Measurements from ENCODE around the gene PTPRD. TPM values are rescaled to one million over a fixed set of nuclear protein-coding genes. Genes with fewer than 3 reads are reported as not detected.
"Not testable (repeated sequence)": the region's sequence is repeated elsewhere in the genome, so short reads cannot be mapped to it uniquely, and the experiment has no call there.

PTPRD gene
- total RNA-seq, 1 experiment from 2014 or later, result 1.8 TPM

DNA sequence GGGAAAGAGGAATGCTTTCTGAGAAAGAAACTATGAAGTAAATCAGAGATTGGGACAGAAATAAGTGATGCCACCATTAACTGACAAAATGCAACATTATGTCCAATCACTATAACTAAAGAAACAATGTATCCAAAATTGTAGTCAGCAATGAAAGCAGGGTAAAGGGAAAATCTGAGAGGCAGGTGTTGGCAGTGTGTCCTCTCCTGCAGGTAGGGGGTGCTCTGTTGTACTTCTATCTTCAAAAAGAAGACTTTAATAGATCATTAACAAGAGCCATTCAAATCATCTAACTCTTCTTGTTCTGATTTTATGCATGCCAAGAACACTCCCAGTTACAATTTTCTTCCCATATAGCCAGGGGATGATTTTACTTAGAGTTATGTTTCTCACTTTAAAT, 1275.7 kb downstream of the PTPRD start:
- TF ChIP-seq, protein P1, sequence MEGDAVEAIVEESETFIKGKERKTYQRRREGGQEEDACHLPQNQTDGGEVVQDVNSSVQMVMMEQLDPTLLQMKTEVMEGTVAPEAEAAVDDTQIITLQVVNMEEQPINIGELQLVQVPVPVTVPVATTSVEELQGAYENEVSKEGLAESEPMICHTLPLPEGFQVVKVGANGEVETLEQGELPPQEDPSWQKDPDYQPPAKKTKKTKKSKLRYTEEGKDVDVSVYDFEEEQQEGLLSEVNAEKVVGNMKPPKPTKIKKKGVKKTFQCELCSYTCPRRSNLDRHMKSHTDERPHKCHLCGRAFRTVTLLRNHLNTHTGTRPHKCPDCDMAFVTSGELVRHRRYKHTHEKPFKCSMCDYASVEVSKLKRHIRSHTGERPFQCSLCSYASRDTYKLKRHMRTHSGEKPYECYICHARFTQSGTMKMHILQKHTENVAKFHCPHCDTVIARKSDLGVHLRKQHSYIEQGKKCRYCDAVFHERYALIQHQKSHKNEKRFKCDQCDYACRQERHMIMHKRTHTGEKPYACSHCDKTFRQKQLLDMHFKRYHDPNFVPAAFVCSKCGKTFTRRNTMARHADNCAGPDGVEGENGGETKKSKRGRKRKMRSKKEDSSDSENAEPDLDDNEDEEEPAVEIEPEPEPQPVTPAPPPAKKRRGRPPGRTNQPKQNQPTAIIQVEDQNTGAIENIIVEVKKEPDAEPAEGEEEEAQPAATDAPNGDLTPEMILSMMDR (IDR thresholded peaks at IDR 0.05; ENCODE audit: unreplicated experiment), result no peak
- H3K27me3 Mint-ChIP-seq (ENCODE audit: unreplicated experiment), result no peaks in the 10 kb centered on the region
- BruUV-seq (replicated peaks), result no TSS peak
- intact Hi-C loops (cut with micrococcal nuclease; ENCODE audit: unreplicated experiment), result no loop called here
- no peaks in the 10 kb centered on the region for H3K36me3 Mint-ChIP-seq (ENCODE audit: insufficient read depth, unreplicated experiment)
- no peaks in the 10 kb centered on the region for H3K4me1 Mint-ChIP-seq (ENCODE audit: low read depth, unreplicated experiment)
- CTCF ChIA-PET, result no interaction called here
- no peak for DNase-seq
- H3K4me3 Mint-ChIP-seq (ENCODE audit: low read depth, unreplicated experiment), result no peak overlapping the region
- no peaks in the 10 kb centered on the region for H3K9me3 Mint-ChIP-seq (ENCODE audit: low read depth, unreplicated experiment)
- H3K27ac Mint-ChIP-seq (ENCODE audit: unreplicated experiment), result no peak overlapping the region

DNA sequence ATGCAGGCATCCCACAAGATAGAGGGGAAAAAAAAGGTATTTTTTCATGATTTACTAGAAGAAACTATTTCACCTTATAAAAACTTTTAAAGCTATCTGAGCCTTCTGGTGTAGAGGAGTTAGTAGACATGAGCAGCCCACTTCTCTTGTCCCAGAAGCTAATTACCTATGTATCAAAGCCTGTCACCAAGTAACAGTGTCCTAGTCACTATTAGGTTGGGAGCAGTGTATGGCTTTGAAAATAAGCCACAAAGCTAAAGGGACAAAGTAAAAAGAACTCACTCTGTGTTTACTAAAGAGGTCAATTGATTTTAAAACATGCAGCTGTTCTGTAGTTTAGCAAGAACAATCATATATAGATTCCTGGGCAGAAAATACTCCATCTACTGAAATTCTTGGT, 1286.1 kb downstream of the PTPRD start:
- Mint-ChIP-seq H3K27ac (ENCODE audit: unreplicated experiment) (no peak overlapping the region), H3K9me3 (ENCODE audit: low read depth, unreplicated experiment) (no peaks in the 10 kb centered on the region), H3K4me1 (ENCODE audit: low read depth, unreplicated experiment) (no peaks in the 10 kb centered on the region), H3K27me3 (ENCODE audit: unreplicated experiment) (no peaks in the 10 kb centered on the region), H3K36me3 (ENCODE audit: insufficient read depth, unreplicated experiment) (no peaks in the 10 kb centered on the region), H3K4me3 (ENCODE audit: low read depth, unreplicated experiment) (no peak overlapping the region)
- TF ChIP-seq, protein P1 (IDR thresholded peaks at IDR 0.05; ENCODE audit: unreplicated experiment), result no peak
- intact Hi-C loops (cut with micrococcal nuclease; ENCODE audit: unreplicated experiment), result no loop called here
- no peak for DNase-seq
- CTCF ChIA-PET, result interaction anchor here (0.7 kb wide), 1 partner anchor 46 kb away, joined by 3 read pairs; no protein-coding TSS in a partner anchor
- BruUV-seq (replicated peaks), result no TSS peak

DNA sequence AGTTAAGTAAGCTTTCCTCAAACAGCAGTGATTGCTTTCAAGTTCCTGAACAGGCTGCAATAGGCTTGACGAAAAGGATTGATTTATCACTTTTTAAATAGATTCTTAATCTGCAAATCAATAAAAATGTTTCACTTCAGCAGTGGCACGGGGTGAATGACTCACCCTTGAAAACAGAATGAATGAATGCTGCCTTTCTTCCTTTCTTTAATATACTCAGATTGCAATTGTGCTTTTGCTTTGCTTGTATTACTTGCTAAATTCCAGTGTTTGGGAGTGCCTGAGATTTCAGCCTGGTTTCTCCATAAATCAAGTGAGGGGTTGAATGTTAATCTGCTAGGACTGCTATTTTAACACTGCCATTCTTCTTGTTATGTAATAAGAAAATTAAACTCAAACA, 1293.8 kb downstream of the PTPRD start:
- TF ChIP-seq, protein P1 (IDR thresholded peaks at IDR 0.05; ENCODE audit: unreplicated experiment), result no peak
- H3K9me3 Mint-ChIP-seq (ENCODE audit: low read depth, unreplicated experiment), result no peaks in the 10 kb centered on the region
- peak overlapping the region; percentile 52 for H3K27ac Mint-ChIP-seq (ENCODE audit: unreplicated experiment)
- peak overlapping the region; percentile 7 for H3K4me3 Mint-ChIP-seq (ENCODE audit: low read depth, unreplicated experiment)
- intact Hi-C loops (cut with micrococcal nuclease; ENCODE audit: unreplicated experiment), result no loop called here
- CTCF ChIA-PET, result no interaction called here
- no peaks in the 10 kb centered on the region for H3K27me3 Mint-ChIP-seq (ENCODE audit: unreplicated experiment)
- no peaks in the 10 kb centered on the region for H3K36me3 Mint-ChIP-seq (ENCODE audit: insufficient read depth, unreplicated experiment)
- peak; percentile 33 for DNase-seq
- peaks cover 17% of the 10 kb centered on the region for H3K4me1 Mint-ChIP-seq (ENCODE audit: low read depth, unreplicated experiment)
- no TSS peak for BruUV-seq (replicated peaks)

DNA sequence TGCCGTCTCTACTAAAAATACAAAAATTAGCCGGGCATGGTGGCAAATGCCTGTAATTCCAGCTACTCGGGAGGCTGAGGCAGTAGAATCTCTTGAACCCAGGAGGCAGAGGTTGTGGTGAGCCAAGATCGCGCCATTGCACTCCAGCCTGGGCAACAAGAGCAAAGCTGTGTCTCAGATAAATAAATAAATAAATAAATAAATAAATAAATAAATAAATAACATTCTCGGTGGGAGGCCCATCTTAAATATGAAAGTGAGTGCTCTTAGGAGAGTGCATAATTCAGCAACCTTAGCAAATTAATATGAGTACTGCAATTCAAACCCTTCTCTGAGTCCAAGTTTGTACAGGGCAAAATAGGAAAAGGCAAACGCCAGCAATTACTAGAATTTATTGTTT, 1302.1 kb downstream of the PTPRD start:
- DNase-seq; intact Hi-C loops (cut with micrococcal nuclease; ENCODE audit: unreplicated experiment); H3K4me1 Mint-ChIP-seq (ENCODE audit: low read depth, unreplicated experiment); CTCF ChIA-PET; H3K27me3 Mint-ChIP-seq (ENCODE audit: unreplicated experiment); H3K4me3 Mint-ChIP-seq (ENCODE audit: low read depth, unreplicated experiment); H3K9me3 Mint-ChIP-seq (ENCODE audit: low read depth, unreplicated experiment); BruUV-seq (replicated peaks); H3K27ac Mint-ChIP-seq (ENCODE audit: unreplicated experiment); H3K36me3 Mint-ChIP-seq (ENCODE audit: insufficient read depth, unreplicated experiment): not testable (repeated sequence)

DNA sequence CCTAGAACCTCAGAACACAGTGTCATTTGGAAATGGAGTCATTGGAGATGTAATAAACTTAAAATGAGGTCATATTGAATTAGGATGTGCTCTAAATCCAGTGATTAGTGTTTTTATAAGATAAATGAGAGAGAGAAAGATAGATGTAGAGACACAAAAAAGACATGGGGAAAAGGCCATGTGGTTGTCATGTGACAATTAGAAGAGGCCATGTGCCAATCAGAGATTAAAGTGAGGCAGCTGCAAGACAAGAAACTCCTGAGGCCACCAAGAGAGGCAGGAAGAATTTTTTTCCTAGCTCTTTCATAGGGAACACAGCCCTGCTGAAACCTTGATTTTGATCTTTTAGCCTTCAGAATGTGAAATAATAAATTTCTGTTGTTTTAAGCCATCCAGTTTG, 1307.2 kb downstream of the PTPRD start:
- BruUV-seq (replicated peaks), result no TSS peak
- H3K27me3 Mint-ChIP-seq (ENCODE audit: unreplicated experiment), result no peaks in the 10 kb centered on the region

More for the DNA sequence above, 1307.2 kb downstream of the PTPRD start:
- Mint-ChIP-seq H3K27ac (ENCODE audit: unreplicated experiment) (no peak overlapping the region), H3K36me3 (ENCODE audit: insufficient read depth, unreplicated experiment) (no peaks in the 10 kb centered on the region), H3K4me3 (ENCODE audit: low read depth, unreplicated experiment) (no peak overlapping the region), H3K9me3 (ENCODE audit: low read depth, unreplicated experiment) (peaks cover 3% of the 10 kb centered on the region), H3K4me1 (ENCODE audit: low read depth, unreplicated experiment) (no peaks in the 10 kb centered on the region)
- intact Hi-C loops (cut with micrococcal nuclease; ENCODE audit: unreplicated experiment), result no loop called here
- TF ChIP-seq, protein P1 (IDR thresholded peaks at IDR 0.05; ENCODE audit: unreplicated experiment), result no peak
- CTCF ChIA-PET, result no interaction called here
- DNase-seq, result no peak

Measured in Calu3 (cell line).